Measurements from ENCODE around the gene ITPK1.

- TF ChIP-seq, protein P1, sequence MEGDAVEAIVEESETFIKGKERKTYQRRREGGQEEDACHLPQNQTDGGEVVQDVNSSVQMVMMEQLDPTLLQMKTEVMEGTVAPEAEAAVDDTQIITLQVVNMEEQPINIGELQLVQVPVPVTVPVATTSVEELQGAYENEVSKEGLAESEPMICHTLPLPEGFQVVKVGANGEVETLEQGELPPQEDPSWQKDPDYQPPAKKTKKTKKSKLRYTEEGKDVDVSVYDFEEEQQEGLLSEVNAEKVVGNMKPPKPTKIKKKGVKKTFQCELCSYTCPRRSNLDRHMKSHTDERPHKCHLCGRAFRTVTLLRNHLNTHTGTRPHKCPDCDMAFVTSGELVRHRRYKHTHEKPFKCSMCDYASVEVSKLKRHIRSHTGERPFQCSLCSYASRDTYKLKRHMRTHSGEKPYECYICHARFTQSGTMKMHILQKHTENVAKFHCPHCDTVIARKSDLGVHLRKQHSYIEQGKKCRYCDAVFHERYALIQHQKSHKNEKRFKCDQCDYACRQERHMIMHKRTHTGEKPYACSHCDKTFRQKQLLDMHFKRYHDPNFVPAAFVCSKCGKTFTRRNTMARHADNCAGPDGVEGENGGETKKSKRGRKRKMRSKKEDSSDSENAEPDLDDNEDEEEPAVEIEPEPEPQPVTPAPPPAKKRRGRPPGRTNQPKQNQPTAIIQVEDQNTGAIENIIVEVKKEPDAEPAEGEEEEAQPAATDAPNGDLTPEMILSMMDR (IDR thresholded peaks at IDR 0.05): no peak
- TF ChIP-seq POLR2A (IDR thresholded peaks at IDR 0.05; ENCODE audit: low read depth): no peak
- TF ChIP-seq POLR2AphosphoS5 (IDR thresholded peaks at IDR 0.05): no peak
Measured at GRCh38 chr14:93078870-93079269, 36.9 kb downstream of the ITPK1 start.

All from esophagus muscularis mucosa (tissue), 3 donors.